Thyroid gland (tissue), 4 donors: ENCODE data around the gene SEMA4B.

ENCODE experiments used
- CTCF ChIP-seq, 6 experiments: fragments of 200-600 bp in 3 of 6; fragments of 450-650 bp in 3 of 6; sonication (generic) in 3 of 6; IDR thresholded peaks; one replicate each; pipeline ENCODE4 v1.5.1; 2016 to 2019; ENCODE audit warnings: antibody characterized with exemption in 6 of 6, mild to moderate bottlenecking in 2 of 6, inconsistent platforms in 1 of 6, moderate library complexity in 1 of 6
- POLR2A ChIP-seq, 2 donors: fragments of 450-650 bp; IDR thresholded peaks; one replicate each; pipeline ENCODE4 v1.6.1; 2017; ENCODE audit warnings: antibody characterized with exemption in 2 of 2, mild to moderate bottlenecking in 2 of 2, moderate library complexity in 1 of 2

GRCh38 chr15:90181776-90182175 lies 19.4 kb upstream of the SEMA4B start:
- TF ChIP-seq CTCF (IDR thresholded peaks at IDR 0.05) (no peak), POLR2A (IDR thresholded peaks at IDR 0.05) (no peak)
